Fibroblast of skin of scalp (primary cell): ENCODE data around the gene PFKFB4.
"Not testable (repeated sequence)": the region's sequence is repeated elsewhere in the genome, so short reads cannot be mapped to it uniquely, and the experiment has no call there.

ENCODE experiments used
- DNase-seq: peaks from one replicate; pipeline ENCODE4 v3.0.0-alpha.2; 2013

The PFKFB4 gene

GRCh38 chr3:48558493-48559134 lies 2.0 kb upstream of the PFKFB4 start:
- no peak for DNase-seq

DNA sequence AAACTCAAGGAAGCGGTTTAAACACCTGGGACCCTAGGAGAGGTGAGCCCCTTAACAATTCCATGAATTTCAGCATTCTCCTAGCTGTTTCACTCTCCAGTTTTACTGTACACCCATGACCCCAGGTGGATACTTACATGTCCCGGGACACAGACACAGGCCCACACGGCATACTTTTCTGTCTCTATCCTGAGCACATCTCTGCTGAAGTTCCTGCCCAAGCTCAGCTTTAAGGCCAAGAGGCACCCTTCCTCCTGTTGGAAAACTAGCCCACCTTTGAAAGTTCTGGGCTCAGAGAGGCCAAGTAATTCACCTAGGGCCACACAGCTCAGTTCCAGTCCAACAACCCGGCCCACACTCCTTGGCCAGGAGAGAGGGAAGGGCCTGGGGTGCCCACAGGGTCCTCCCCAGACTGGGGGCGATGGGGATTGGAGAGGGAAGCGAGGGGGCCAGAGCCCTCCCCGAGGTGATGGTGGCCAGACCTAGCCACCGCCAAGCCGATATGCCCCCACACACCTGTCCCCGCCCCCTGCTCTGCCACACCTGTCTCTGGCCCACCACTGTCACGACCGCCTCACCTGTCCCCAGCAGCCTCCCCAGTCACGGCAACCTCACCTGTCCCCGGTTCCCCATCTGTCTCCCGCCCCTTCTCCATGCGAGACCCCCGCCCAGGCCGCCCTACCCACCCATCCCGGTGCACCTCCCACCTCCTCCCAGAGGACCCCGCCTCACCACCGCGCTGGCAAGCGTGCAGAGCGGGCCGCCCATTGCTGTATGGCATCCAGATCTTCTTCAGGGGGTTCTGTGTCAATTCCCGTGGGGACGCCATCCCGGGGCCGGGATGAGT lies 431 bp downstream of the PFKFB4 start:
- no peak for DNase-seq

GRCh38 chr3:48555231-48555948 lies 1.2 kb downstream of the PFKFB4 start:
- no peak for DNase-seq

- no peak for DNase-seq
These were observed 2.4 kb downstream of the PFKFB4 start for GRCh38 chr3:48553886-48554845.

DNA sequence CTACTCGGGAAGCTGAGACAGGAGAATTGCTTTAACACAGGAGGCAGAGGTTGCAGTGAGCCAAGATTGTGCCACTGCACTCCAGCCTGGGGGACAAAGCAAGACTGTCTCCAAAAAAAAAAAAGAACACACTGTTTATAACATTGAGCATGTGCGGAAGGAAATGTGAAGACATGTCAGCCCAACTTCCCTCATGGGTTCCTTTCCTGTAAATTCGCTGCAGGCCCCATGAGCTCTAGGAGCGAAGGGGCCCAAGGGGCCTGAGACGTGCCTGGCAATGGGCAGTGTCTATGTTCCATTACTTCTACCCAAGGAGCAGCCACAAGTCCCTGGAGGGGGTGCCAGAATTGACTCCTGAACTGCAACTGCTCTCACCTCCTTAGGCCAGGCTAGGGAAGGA lies 3.2 kb downstream of the PFKFB4 start:
- DNase-seq, result no peak

- no peak for DNase-seq
These were observed 4.3 kb downstream of the PFKFB4 start for GRCh38 chr3:48552111-48552951.

- not testable (repeated sequence) for DNase-seq
These were observed 5.0 kb downstream of the PFKFB4 start for GRCh38 chr3:48551651-48552050.

GRCh38 chr3:48548729-48549705 lies 7.6 kb downstream of the PFKFB4 start:
- DNase-seq, result peak; percentile 74

DNA sequence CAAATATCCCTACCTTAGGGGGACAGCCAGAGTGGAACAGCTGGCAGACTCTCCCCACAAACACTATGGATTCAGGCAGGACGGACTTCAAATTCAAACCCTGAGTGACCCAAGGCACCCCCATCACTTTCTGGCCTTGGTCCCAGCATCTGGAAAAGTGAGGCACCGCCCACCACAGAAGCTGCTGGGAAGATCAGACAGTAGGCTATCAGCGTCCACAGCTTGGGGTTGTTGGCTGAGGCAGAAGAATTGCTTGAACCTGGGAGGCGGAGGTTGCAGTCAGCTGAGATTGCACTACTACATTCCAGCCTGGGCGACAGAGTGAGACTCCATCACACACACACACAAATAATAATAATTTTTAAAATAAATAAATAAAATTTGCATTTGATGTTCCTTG lies 8.5 kb downstream of the PFKFB4 start:
- no peak for DNase-seq

GRCh38 chr3:48546203-48546829 lies 10.3 kb downstream of the PFKFB4 start:
- no peak for DNase-seq

- no peak for DNase-seq
These were observed 12.5 kb downstream of the PFKFB4 start for GRCh38 chr3:48544141-48544540.

- DNase-seq, result no peak
These were observed 13.2 kb downstream of the PFKFB4 start for GRCh38 chr3:48543271-48543866.

DNA sequence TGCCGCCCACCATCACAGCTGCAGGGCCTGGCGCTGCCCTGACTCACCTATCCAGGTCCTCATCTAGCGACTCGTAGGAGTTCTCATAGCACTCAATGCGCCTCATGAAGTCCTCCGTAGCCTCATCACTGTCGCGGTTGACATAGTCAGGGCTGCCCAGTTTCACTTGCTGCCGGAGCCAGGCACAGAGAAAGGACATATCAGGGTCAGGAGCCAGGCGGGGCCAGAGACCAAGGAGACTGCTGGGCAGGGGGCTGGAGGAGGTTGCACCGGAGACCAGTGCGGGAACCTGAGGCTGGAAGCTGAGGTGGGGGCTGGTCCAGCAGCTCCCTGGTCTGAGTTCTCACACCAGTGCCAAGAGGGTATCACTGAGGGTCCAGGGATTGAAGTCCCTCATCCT lies 18.2 kb downstream of the PFKFB4 start:
- DNase-seq, result no peak

DNA sequence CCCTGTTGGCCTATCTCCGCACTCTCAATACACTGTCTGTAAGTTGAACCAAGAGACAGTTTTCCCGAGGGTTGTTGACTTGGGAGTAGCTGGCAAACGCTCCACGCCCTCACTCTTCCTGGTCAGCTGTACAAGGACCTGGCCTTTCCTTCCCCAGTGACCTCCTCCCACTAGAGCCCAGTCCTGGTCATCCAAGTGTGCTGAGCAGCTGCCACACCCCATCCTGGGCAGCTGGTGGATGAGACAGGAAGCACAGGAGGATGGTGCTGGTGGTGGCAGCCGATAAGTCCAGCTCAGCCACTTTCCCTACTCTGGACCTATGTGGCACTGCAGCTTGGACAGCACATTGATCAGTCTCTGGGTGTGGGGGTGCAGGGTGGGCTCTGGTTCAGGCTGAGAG lies 19.8 kb downstream of the PFKFB4 start:
- DNase-seq, result no peak

DNA sequence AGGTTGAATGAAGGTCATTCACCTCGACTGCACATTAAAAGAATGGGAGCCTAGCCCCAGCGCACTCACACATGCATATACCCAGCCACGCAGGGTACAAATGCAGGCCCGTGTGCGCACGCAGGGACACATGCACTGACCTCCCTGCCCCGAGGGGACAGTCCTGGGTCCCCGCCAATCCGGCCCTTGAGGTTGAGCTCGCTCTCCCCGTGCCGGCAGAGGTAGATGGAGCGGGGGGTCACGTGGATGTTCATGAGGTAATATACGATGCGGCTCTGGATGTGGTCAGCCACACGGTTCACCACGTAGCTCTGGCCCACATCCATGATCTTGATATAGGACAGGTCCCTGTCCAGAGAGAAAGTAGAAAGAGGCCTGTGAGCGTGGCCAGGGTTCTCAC lies 20.5 kb downstream of the PFKFB4 start:
- DNase-seq, result no peak

DNA sequence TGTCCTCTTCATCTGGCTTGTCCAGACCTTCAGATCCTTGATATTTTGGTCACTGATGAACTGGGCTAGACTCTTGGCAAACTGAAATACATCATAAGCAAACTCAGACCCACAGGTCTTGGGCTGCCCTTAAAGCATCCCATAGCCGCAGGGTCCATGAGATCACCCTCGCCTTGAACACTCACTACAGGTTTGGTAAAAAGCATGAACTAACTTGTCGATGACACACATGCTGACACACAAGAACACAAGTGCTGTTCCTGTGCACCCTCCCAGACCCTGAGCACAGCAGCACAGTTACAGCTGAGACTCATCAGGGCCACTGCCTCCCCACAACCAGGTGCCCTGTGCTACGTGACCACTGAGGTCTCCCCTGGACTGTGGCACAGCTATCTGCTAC lies 21.0 kb downstream of the PFKFB4 start:
- no peak for DNase-seq

GRCh38 chr3:48532977-48533337 lies 23.6 kb downstream of the PFKFB4 start:
- DNase-seq, result no peak

DNA sequence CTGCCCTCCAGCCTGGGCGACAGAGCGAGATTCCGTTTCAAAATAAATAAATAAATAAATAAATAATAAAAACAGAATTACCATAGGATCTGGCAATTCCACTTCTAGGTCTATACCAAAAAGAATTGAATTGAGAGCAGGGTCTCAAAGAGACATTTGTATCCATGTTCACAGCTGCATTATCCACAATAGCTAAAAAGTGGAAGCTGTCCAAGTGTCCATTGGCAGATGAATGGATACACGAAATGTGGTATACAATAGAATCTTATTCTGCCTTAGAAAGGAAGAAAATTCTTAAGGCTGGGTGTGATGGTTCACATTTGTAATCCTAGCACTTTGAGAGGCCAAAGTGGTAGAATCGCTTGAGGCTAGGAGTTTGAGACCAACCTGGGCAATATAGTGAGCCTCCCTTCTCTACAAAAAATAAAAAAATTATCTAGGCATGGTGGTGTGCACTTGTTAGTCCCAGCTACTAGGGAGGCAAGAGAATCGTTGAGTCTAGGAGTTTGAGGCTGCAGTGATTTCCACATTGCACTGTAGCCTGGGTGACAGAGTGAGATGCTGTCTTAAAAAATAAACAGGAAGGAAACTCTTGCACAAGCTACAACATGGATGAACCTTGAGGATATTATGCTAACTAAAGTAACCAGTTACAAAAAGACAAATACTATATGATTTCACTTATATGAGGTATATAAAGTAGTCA lies 24.2 kb downstream of the PFKFB4 start:
- DNase-seq, result no peak

DNA sequence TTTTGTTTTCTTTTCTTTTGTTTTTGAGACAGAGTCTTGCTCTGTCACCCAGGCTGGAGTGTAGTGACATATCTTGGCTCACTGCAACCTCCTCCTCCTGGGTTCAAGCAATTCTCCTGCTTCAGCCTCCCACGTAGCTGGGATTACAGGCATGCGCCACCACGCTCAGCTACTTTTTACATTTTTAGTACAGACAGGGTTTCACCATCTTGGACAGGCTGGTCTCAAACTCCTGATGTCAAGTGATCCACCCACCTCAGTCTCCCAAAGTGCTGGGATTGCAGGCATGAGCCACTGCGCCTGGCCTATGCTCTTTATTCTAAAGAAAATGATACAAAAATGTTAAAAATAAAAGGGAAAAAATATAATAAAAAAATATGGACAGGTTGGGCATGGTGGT lies 25.9 kb downstream of the PFKFB4 start:
- not testable (repeated sequence) for DNase-seq
